Esophagus mucosa (tissue), 1 donor: ENCODE data around the gene UNC80. TPM values are rescaled to one million over a fixed set of nuclear protein-coding genes. Genes with fewer than 3 reads are reported as not detected.
A peak's percentile ranks its signal among the peaks of the same experiment; 100 is the strongest.

Experiments
- ATAC-seq: fragments of 200-7000 bp; cut with Tn5 transposase; one replicate; pipeline ENCODE4 v1.9.1; 2020
- total RNA-seq: library from RNA; stranded (reverse); gene quantifications from one replicate; pipeline ENCODE4 v1.2.4, GENCODE V29; 2023
- donor health status: DM: yes; HTN: yes; CAD: no.

Gene UNC80
- total RNA-seq, 1 donor from 2014 or later = 0.04 TPM

DNA sequence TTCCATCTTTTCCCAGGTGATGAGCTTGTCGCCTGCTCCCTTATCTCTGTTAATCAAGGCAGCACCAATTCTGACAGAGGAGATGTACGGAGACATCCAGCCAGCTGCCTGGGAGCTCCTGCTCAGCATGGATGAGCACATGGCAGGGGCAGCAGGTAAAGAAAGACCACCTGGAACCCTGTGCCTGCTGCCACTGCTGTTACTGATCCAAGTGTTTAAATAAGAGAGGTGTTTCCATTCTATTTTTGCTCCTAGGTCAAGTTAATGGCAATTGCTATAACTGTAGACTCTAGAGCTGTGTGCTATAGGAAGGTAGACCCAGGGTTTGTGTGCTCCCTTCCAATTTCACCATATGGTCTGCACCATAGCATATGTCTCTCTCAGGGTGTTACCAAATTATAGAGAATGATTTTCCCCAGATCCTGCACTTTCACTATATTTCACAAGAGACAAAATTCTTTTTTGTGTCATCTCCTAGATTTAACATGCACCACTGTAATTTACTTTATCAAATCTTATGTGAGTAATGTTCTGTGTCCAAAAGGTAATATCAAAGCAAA is 142.2 kb downstream of the UNC80 start:
- ATAC-seq = no peak

GRCh38 chr2:209917154-209917771 is 145.6 kb downstream of the UNC80 start:
- no peak for ATAC-seq

DNA sequence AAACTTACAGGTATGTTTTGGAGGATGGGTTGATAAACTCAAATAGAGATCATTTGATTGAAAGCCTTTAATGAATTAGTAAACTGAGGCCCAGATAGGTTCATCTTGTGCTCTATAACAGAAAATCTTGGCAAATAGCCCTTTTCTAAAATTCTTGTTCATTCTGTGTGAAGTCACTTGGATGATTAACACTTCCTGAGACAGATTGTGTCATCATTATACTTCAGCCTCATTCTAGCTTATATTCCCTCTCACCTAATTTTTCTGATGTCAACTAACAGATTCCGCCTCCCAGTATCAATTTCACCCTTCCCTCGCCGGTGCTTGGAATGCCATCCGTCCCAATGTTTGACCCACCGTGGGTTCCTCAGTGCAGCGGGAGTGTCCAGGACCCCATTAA is 146.6 kb downstream of the UNC80 start:
- ATAC-seq = no peak

DNA sequence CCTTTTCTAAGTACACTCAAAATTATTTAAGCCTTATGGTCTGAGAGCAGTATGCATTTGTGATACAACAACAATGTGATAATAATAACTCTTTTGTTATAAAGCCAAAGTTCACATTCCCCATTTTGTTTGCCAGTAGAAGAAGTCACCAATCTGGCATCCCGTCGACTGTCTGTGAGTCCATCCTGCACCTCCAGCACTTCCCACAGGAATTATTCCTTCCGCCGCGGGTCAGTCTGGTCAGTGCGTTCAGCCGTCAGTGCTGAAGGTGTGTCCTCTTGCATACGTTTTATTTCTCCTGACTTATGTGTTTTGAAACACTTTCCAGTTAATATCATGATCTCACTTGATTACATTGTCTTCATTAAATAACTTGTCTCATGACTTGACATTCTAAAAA is 150.5 kb downstream of the UNC80 start:
- ATAC-seq = no peak

DNA sequence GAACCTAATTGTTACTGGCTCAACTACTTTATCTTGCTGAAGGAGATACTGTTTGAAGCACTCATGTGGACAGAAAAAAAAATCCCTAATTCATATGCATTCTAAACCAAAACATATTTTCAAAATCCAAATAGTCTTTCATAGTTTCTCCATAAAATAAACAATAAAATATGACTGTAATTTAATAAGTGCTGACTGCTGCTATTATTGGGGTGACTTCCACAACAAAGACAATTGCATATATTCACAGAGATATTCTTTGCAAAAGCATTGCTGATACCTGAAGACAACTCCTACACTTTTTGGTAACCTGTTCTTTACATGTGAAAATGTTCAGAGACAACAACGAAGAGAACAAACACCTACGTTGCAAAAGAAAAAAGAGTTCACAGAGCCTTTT is 157.7 kb downstream of the UNC80 start:
- ATAC-seq = no peak

- no peak for ATAC-seq
These were observed 162.2 kb downstream of the UNC80 start for GRCh38 chr2:209933499-209934483.

DNA sequence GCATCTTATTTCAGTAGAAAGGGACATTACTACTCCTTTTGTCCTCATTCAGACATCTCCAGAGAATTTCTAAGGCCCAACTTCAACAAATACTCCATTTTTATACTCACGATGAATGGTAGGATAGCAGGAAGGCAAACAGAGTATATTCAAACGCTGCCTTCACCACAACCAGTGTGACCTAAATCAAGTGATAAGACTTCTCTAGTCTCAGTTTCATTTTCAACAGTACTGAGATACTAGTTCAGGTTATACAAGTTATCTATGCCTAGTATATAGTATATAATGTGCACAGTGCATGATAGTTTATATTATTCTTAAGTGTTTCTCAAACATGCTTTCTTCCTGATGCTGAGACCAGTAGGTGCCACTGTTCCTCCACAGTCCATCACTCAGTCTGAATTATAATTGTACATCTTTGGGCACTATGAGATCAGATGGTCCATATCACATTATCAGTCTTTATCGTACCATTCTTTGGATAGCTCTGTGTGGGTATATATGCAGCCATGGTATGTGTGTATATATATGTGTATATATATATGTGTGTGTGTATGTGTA is 164.6 kb downstream of the UNC80 start:
- peak; percentile 17 for ATAC-seq

GRCh38 chr2:209937893-209938292 is 166.3 kb downstream of the UNC80 start:
- no peak for ATAC-seq

DNA sequence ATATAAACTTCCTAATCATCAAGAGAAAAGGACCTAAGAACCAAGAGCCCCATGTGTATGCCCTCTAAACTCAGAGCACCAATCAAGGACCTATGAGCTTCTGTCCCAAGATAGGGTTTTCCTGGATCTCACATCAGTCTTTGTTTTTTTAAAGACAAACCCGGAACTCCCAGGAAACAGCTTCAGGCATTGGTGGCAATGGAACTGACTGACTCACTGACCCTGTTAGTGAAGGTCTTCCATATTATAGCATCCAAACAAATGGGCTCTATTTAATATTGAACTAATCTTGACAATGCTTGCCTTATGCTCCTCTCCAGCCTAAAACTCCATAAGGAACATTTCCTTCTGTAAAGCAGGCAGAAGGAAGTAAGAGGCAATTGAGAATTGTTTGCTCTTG is 167.3 kb downstream of the UNC80 start:
- no peak for ATAC-seq

DNA sequence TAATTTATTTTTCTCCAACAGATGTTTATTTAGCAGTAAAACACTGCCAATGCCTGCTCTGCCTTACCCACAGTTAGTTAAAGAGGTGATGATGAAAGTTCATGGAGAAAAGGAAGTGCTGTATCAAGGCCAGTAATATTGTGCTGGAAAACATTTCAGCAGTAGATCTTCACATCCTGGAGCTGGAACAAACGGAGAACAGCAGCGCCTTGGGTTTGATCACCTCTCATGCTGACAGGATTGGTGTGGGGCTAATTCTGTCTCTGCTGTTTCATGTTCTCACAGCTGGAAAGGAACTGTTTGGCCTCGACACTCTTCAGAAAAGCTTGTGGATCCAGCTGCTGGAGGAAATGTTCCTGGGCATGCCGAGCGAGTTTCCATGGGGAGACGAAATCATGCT is 169.3 kb downstream of the UNC80 start:
- no peak for ATAC-seq

DNA sequence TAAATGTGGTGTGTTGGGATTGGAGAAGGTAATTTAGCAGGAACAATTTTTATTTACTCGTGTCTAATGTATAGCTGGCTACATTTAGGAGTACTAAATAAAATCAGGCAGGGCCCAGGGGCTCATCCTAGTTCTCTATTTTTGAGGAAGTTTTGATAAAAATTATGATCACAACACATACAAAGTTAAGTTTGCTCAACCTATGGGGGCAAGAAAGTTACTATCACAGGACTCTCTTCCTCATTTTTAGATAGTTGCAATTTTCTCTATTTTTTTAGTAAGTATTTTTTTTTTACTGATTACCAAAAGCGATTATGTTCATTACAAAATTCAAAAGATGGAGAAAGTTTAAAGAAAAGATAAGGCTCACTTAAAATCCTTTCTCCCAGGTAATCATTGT is 170.8 kb downstream of the UNC80 start:
- ATAC-seq = no peak

- no peak for ATAC-seq
These were observed 171.4 kb downstream of the UNC80 start for GRCh38 chr2:209942936-209943605.

GRCh38 chr2:209943776-209944175 is 172.1 kb downstream of the UNC80 start:
- no peak for ATAC-seq

GRCh38 chr2:209946539-209946938 is 174.9 kb downstream of the UNC80 start:
- ATAC-seq = peak; percentile 48

GRCh38 chr2:209956271-209956670 is 184.6 kb downstream of the UNC80 start:
- no peak for ATAC-seq

DNA sequence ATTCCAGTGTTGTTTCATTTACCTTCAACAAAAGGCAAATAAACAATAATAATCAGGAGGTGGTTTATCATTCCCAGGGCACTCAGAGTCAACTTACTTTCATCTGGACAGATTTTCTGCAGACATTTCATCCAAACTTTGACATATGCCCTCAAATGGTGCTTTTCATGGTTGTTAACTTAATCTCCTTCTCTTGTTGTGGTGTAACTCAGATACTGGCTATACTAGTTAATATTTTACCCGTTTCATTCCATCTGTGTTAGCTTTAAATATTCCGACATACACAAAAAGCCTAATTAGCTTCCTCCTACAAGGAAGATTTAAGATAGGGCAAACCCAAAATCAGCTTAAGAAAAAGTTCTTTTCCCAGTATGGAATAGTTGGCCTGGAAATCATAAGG is 186.4 kb downstream of the UNC80 start:
- no peak for ATAC-seq

GRCh38 chr2:209960045-209960444 is 188.4 kb downstream of the UNC80 start:
- ATAC-seq = no peak

DNA sequence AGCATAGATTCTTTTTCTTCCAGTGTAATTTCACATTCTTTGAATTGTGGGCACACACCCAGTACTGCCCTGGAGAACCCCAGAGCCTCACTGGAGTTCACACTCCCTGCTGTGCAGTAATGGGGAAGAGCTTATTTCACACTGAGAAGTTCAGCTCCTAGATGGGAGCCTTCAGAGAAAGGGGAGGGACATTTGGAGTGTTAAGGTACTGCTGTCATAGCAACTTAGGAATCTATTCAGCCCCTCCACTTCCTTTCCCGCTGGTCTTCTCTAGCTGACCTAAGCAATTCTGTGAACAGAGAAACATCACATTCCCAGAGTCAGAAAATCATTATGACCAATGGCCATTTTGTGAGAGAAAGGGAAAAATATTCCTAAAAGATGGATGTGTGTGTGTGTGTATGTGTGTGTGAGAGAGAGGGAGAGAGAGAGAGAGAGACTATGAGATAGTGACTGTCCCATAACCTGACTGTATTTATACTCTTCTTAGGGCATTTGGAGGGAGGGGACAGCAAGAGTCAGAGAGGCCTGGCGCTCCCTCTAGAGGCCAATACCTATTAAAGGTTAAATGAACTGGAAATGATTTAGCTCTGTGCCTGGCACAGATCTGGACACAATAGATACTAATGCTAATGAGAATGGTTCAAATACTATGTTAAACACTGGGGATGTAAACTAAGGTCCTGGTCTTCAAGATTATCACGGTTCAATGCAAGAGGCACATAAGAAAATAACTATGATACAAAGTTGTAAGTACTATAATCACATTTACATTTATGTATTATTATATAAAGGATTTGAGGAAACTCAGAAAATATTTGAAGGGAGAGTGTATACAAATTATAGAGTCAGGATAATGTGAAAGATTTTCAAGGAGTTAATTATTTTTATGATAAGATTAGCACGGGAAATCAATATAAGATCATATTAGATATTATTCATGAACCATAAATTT is 189.3 kb downstream of the UNC80 start:
- peak; percentile 70 for ATAC-seq

DNA sequence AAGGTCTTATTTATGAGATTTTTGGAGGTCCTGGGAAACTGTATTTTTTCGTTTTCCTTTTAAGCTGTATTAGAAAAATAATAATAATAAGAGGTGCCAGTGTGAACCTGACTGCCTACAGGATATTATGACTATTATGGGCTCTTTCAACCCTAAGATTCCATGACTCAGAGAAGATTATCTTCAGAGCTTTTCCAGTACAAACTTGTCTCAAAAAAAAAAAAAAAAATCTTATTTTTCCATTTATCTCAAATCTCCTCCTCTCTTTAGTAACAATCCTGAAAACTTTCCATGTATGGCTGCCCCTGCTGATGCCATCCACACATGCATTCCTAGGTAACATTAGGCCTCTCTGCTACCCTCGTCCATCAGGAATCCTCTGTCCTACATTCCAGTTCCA is 194.1 kb downstream of the UNC80 start:
- ATAC-seq = peak; percentile 54

GRCh38 chr2:209969692-209970091 is 198.1 kb downstream of the UNC80 start:
- no peak for ATAC-seq

GRCh38 chr2:209970271-209970670 is 198.6 kb downstream of the UNC80 start:
- ATAC-seq = no peak

- no peak for ATAC-seq
These were observed 199.1 kb downstream of the UNC80 start for GRCh38 chr2:209970711-209971110.
